A673 (cell line): ENCODE results near the gene CTSS. TPM values are rescaled to one million over a fixed set of nuclear protein-coding genes. Genes with fewer than 3 reads are reported as not detected.
"Not testable (repeated sequence)": the region's sequence is repeated elsewhere in the genome, so short reads cannot be mapped to it uniquely, and the experiment has no call there.

Source experiments
- BruUV-seq: library from RNA; stranded (reverse); fragments of 400-500 nt; replicated peaks from 2 replicates; lab custom pipeline; 2021; lab: Mats Ljungman, UMichigan
- CTCF ChIA-PET: fragments of 300-600 bp; sonication (Branson Sonifier 250); formaldehyde crosslinking; loops from one replicate; lab custom pipeline; 2022; ENCODE audit warnings: antibody characterized with exemption; lab: Charles Lee
- POLR2A ChIA-PET: fragments of 300-600 bp; sonication (Branson Sonifier 250); formaldehyde crosslinking; loops from one replicate; lab custom pipeline; 2022; ENCODE audit warnings: antibody characterized with exemption; ENCODE audit not compliant: low non-redundant PET; lab: Charles Lee
- DNase-seq: peaks from one replicate; pipeline ENCODE4 v3.0.0-alpha.2; 2015; ENCODE audit warnings: low spot score
- H3K27ac ChIP-seq: fragments of 200-600 bp; sonication (generic); 2 replicates; pipeline ENCODE4 v1.5.1; 2016; ENCODE audit warnings: mixed run types, low read depth, mild to moderate bottlenecking, mixed read lengths, antibody characterized with exemption, low read length; ENCODE audit not compliant: poor library complexity, severe bottlenecking
- H3K27me3 ChIP-seq: fragments of 200-600 bp; sonication (generic); replicated peaks from 2 replicates; pipeline ENCODE4 v1.6.1; 2017; ENCODE audit warnings: mixed run types, low read depth, mild to moderate bottlenecking, mixed read lengths, antibody characterized with exemption, low read length; ENCODE audit not compliant: insufficient read depth, poor library complexity
- H3K36me3 ChIP-seq: fragments of 200-600 bp; sonication (generic); 2 replicates; pipeline ENCODE4 v1.6.1; 2016; ENCODE audit warnings: mixed run types, mild to moderate bottlenecking, mixed read lengths, antibody characterized with exemption, low read length; ENCODE audit not compliant: insufficient read depth, poor library complexity, severe bottlenecking
- H3K4me1 ChIP-seq: fragments of 200-600 bp; sonication (generic); 2 replicates; pipeline ENCODE4 v1.6.1; 2017; ENCODE audit warnings: mixed run types, mild to moderate bottlenecking, mixed read lengths, antibody characterized with exemption, low read length; ENCODE audit not compliant: insufficient read depth, poor library complexity, severe bottlenecking
- H3K4me3 ChIP-seq: fragments of 200-600 bp; sonication (generic); 2 replicates; pipeline ENCODE4 v1.5.1; 2016; ENCODE audit warnings: low read depth, mixed run types, mild to moderate bottlenecking, mixed read lengths, low read length; ENCODE audit not compliant: poor library complexity, severe bottlenecking
- H3K9me3 ChIP-seq: fragments of 200-600 bp; sonication (generic); 2 replicates; pipeline ENCODE4 v1.6.1; 2016; ENCODE audit warnings: mixed run types, low read depth, mild to moderate bottlenecking, mixed read lengths, antibody characterized with exemption, low read length; ENCODE audit not compliant: poor library complexity, severe bottlenecking
- CTCF ChIP-seq: fragments of 300-800, 200-600 bp; sonication (generic); conservative IDR thresholded peaks from 2 replicates; pipeline ENCODE4 v1.5.1; 2017; ENCODE audit warnings: low read depth, mild to moderate bottlenecking, antibody characterized with exemption, low read length, moderate library complexity, mixed read lengths
- EZH2 ChIP-seq: fragments of 200-600 bp; sonication (generic); IDR thresholded peaks from 2 replicates; pipeline ENCODE4 v1.6.1; 2017; ENCODE audit warnings: borderline replicate concordance, low read depth, mild to moderate bottlenecking, mixed read lengths, antibody characterized with exemption, low read length; ENCODE audit not compliant: poor library complexity, severe bottlenecking
- intact Hi-C: fragments of 100-400 bp; cut with micrococcal nuclease; formaldehyde crosslinking; loops from one replicate; pipeline ENCODE4 v1.10.0; 2022; ENCODE audit not compliant: unreplicated experiment
- total RNA-seq: library from RNA; stranded (reverse); gene quantifications from 2 replicates; pipeline ENCODE4 v1.2.3, GENCODE V29; 2021

CTSS gene
- total RNA-seq, 1 experiment from 2014 or later, result 3.5 TPM

- CTCF ChIA-PET, result no interaction called here
- Histone ChIP-seq H3K27ac (no peak overlapping the region), H3K4me1 (peaks cover 7% of the 10 kb centered on the region), H3K9me3 (no peaks in the 10 kb centered on the region), H3K27me3 (no peaks in the 10 kb centered on the region), H3K36me3 (no peaks in the 10 kb centered on the region), H3K4me3 (no peak overlapping the region)
- no peak for TF ChIP-seq CTCF
- no peak for DNase-seq
- intact Hi-C loops, result no loop called here
- BruUV-seq, result no TSS peak
- POLR2A ChIA-PET, result no interaction called here
Observed at GRCh38 chr1:150799089-150799488, 33.5 kb upstream of the CTSS start.

GRCh38 chr1:150798525-150798924, 32.9 kb upstream of the CTSS start:
- TF ChIP-seq CTCF, result no peak
- H3K27ac ChIP-seq, result no peak overlapping the region
- H3K4me3 ChIP-seq, result no peak overlapping the region
- peak; percentile 73 for DNase-seq
- intact Hi-C loops, result no loop called here
- no peaks in the 10 kb centered on the region for H3K9me3 ChIP-seq
- no TSS peak for BruUV-seq
- CTCF ChIA-PET, result no interaction called here
- H3K4me1 ChIP-seq, result peaks cover 7% of the 10 kb centered on the region
- H3K36me3 ChIP-seq, result no peaks in the 10 kb centered on the region
- H3K27me3 ChIP-seq, result no peaks in the 10 kb centered on the region
- POLR2A ChIA-PET, result no interaction called here

GRCh38 chr1:150796374-150796773, 30.8 kb upstream of the CTSS start:
- Histone ChIP-seq H3K4me3 (no peak overlapping the region), H3K36me3 (no peaks in the 10 kb centered on the region), H3K27me3 (no peaks in the 10 kb centered on the region), H3K27ac (no peak overlapping the region), H3K4me1 (peaks cover 7% of the 10 kb centered on the region), H3K9me3 (no peaks in the 10 kb centered on the region)
- CTCF ChIA-PET, result no interaction called here
- DNase-seq, result no peak
- no TSS peak for BruUV-seq
- TF ChIP-seq CTCF (no peak), EZH2 (no peak)
- intact Hi-C loops, result no loop called here
- POLR2A ChIA-PET, result no interaction called here

- intact Hi-C loops, POLR2A ChIA-PET, DNase-seq, H3K9me3 ChIP-seq, H3K36me3 ChIP-seq, H3K27me3 ChIP-seq, H3K4me3 ChIP-seq, BruUV-seq, H3K27ac ChIP-seq, H3K4me1 ChIP-seq, CTCF ChIA-PET: not testable (repeated sequence)
Observed at GRCh38 chr1:150793778-150794177, 28.2 kb upstream of the CTSS start.
